ENCODE measurements around the gene GARIN6.

Gene GARIN6

GRCh38 chr12:99611117-99611516 is 36.4 kb upstream of the GARIN6 start:
- Histone ChIP-seq H3K36me3 (ENCODE audit: insufficient read depth) (no peaks in the 10 kb centered on the region), H4K20me1 (ENCODE audit: insufficient read depth) (no peaks in the 10 kb centered on the region), H3K9ac (no peak overlapping the region), H3K4me3 (IDR thresholded peaks at IDR 0.05; ENCODE audit: insufficient read depth, low read depth, low read length) (no peak overlapping the region), H3K27ac (no peak overlapping the region), H2AFZ (ENCODE audit: low read depth) (no peak overlapping the region), H3K27me3 (ENCODE audit: insufficient read depth, low read depth) (no peaks in the 10 kb centered on the region), H3K4me1 (ENCODE audit: low read depth, poor library complexity, severe bottlenecking) (no peaks in the 10 kb centered on the region), H3K79me2 (ENCODE audit: insufficient read depth, low read depth) (no peaks in the 10 kb centered on the region), H3K4me2 (no peak overlapping the region)
- TF ChIP-seq CTCF (conservative IDR thresholded peaks at IDR 0.05; ENCODE audit: low read depth, low read length) = no peak

DNA sequence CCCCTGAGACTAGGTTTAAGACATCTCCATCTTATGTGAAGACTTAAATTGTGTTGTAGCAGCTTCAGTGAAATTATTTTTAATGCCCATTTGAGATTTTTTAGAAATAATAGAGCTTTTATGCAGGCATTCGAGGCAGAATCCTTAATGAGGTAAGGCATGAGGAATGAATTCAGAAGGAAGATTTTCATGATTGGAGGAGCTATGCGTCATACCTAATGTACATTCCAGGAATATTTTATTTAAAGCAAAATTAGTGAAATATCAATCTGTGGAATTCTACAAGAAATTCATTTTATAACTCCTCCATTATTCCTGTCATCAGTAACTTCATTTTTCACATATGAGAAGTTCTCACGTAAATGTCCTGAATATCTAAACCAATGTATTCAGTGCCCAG is 36.0 kb upstream of the GARIN6 start:
- Histone ChIP-seq H3K36me3 (ENCODE audit: insufficient read depth) (no peaks in the 10 kb centered on the region), H3K27me3 (ENCODE audit: insufficient read depth, low read depth) (no peaks in the 10 kb centered on the region), H3K4me2 (no peak overlapping the region), H2AFZ (ENCODE audit: low read depth) (no peak overlapping the region), H3K9ac (no peak overlapping the region), H3K4me3 (IDR thresholded peaks at IDR 0.05; ENCODE audit: insufficient read depth, low read depth, low read length) (no peak overlapping the region), H3K4me1 (ENCODE audit: low read depth, poor library complexity, severe bottlenecking) (no peaks in the 10 kb centered on the region), H3K79me2 (ENCODE audit: insufficient read depth, low read depth) (no peaks in the 10 kb centered on the region), H4K20me1 (ENCODE audit: insufficient read depth) (no peaks in the 10 kb centered on the region), H3K27ac (no peak overlapping the region)
- TF ChIP-seq CTCF (conservative IDR thresholded peaks at IDR 0.05; ENCODE audit: low read depth, low read length) = no peak

- H3K4me2 ChIP-seq = no peak overlapping the region
- H3K27me3 ChIP-seq (ENCODE audit: insufficient read depth, low read depth) = no peaks in the 10 kb centered on the region
- H3K9ac ChIP-seq = no peak overlapping the region
- no peaks in the 10 kb centered on the region for H3K36me3 ChIP-seq (ENCODE audit: insufficient read depth)
- TF ChIP-seq CTCF (conservative IDR thresholded peaks at IDR 0.05; ENCODE audit: low read depth, low read length) = no peak
- H3K4me1 ChIP-seq (ENCODE audit: low read depth, poor library complexity, severe bottlenecking) = no peaks in the 10 kb centered on the region
- no peak overlapping the region for H3K4me3 ChIP-seq (IDR thresholded peaks at IDR 0.05; ENCODE audit: insufficient read depth, low read depth, low read length)
- no peak overlapping the region for H3K27ac ChIP-seq
- H2AFZ ChIP-seq (ENCODE audit: low read depth) = no peak overlapping the region
- no peaks in the 10 kb centered on the region for H4K20me1 ChIP-seq (ENCODE audit: insufficient read depth)
- no peaks in the 10 kb centered on the region for H3K79me2 ChIP-seq (ENCODE audit: insufficient read depth, low read depth)
Measured at GRCh38 chr12:99618657-99619056, 28.9 kb upstream of the GARIN6 start.

DNA sequence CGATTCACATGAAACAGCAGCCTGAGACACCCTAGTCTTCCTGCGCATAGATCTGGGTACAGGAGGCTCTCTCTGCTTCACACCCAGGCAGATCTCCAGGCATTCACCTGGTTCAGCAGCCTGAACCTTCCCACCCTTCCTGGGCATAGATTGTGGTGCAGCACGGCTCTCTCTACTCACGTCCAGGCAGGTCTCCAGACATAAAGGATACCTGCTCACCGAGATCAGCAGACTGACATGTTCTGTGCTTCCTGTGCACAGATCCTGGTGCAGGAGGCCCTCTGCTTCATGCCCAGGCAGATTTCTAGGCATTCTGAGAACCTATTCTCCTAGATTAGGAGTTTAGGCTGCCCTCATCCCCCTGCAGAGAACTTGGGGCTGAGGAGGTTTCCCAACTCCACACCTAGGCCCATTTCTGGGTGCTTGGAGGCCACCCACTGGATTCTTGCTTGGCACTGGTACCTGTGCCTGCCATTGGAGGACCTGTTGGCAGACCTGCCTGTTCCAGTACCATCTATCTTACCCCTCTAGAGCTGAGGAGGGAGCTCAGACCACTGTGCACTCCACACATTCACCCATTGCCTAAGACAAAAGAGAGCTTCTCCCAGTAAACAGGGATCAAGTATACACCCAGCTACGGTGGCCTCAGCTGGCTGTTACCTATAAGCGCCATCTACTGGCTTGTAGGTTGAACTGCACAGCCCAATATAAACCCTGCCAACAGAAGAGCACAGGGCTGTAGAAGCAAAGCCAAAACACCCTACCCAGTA is 28.0 kb upstream of the GARIN6 start:
- Histone ChIP-seq H2AFZ (ENCODE audit: low read depth) (no peak overlapping the region), H3K27me3 (ENCODE audit: insufficient read depth, low read depth) (no peaks in the 10 kb centered on the region), H3K9ac (no peak overlapping the region), H3K4me3 (IDR thresholded peaks at IDR 0.05; ENCODE audit: insufficient read depth, low read depth, low read length) (no peak overlapping the region), H3K4me1 (ENCODE audit: low read depth, poor library complexity, severe bottlenecking) (no peaks in the 10 kb centered on the region), H3K36me3 (ENCODE audit: insufficient read depth) (no peaks in the 10 kb centered on the region), H3K4me2 (no peak overlapping the region), H3K27ac (no peak overlapping the region), H4K20me1 (ENCODE audit: insufficient read depth) (no peaks in the 10 kb centered on the region), H3K79me2 (ENCODE audit: insufficient read depth, low read depth) (no peaks in the 10 kb centered on the region)
- TF ChIP-seq CTCF (conservative IDR thresholded peaks at IDR 0.05; ENCODE audit: low read depth, low read length) = peak; percentile 85
